GM11168 (cell line): Measurements from ENCODE around the gene GALNT12.

ENCODE experiments used
- in situ Hi-C: fragments of 300-500 bp; cut with MboI; formaldehyde crosslinking; loops from one replicate; pipeline ENCODE4 v1.12.0; 2022; ENCODE audit warnings: low sequenced_read_pairs; ENCODE audit not compliant: unreplicated experiment

GALNT12 gene

DNA sequence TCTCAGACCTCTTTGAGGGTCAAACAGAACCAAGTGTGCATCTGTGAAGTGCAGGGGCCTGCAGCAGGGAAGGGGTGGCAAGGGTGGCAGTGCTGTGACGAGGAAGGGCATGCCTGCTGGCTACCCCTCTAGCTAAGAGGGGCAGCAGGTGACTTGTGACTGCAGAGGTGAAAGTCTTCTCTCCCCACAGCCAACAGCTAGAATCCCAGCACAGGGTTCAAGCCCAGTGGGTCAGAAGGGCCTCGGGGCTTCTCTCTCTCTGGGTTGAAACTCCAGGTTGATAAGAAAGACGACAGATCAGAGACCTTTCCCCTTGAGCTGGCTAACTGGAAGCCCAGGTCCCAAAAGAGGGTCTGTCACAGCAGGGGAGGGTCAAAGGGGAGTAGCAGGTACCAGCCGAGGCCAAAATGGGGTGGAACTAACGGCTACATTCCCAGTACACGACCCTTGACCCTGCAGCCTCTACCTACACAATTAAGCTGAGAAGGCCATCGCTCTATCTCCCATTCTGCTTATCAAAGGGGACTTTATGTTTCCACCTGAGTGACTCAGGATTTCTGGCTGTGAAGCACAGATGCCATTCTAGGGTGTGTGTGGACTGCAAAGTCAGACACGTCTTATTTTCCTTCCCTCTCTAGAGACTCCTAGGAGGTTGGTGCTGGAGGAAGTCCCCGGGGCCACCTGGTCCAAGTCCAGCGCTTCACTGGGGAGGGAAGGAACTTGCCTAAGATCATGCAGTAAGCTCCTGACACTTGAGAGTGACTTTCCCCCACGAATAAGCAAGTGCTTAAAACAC, 25.7 kb upstream of the GALNT12 start:
- in situ Hi-C loops = no loop called here

DNA sequence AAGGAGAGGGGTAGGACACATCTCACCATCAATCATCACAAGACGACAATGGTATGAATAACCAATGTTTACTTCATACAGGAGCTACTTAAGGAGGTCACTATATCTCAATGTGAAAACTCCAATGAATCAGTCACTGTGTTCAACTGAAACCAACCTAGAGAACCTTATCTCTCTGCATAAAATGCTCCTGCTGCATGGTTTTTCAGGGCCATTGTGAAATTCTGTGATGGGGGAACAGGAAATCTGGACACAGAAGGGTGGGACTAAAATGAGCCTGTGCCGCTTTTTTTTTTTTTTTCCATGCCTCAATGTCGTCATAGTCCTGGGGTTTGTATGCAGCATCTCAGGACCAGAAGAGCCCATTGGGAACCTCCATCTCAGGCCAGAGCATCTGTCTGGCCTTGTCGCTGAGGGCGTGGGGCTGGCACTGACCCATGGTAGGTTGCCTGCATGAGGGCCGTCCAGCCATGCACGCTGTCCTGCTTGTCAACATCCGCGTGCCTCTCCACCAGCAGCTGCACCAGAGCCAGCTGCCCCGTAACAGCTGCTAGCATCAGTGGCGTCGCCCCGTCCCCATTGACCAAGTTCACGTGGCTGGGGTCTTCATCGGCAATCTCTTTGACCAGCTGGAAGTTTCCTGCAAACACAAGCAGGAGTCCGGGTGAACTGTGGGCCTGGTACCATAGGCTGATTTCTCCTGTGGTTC, 23.8 kb upstream of the GALNT12 start:
- in situ Hi-C loops = no loop called here

DNA sequence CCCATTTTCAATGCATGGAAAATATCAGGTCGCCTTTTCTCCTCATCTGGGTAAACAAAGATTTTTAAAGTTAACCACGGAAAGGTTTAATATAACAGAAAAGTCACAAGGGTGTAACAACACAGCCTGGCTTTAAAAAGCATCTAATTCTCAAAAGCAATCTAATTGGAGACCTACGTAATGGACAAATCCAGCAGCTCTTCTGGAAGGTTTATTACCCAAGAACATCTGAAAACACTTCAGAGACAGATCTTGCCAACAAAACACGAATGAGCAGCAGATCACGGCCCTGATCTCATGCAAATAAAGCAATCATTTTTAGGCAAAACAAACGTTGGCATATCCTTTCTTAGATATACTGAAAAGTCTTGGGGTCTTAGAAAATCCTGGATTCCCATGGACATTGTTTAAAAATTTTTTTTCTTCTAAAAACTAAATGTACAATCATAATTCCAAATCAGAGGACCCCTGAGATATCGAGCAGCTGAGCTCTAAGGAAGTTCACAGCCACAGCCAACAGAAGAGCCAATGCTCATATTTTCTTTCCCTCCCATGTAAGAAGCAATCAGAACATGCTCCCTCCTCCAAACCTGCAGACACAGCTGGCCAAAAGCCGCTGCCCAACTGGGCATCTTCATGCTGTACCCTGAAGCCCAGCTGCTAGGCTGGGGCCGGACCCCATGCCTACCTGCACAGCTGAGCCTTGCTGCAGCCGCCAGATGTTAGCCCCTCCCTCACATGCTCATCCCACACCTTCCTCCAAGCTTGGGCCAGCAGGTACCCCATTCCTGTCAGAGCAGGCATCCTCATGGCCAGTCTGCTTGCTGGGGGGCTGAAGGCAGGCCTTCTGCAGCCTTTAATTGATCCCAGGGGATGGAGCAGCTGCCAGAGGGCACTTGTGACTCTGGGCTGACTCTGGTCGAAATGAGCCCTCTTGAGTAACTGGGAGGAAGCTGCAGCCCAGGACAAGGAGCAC, 22.4 kb upstream of the GALNT12 start:
- in situ Hi-C loops = no loop called here

GRCh38 chr9:98786750-98787510, 20.5 kb upstream of the GALNT12 start:
- in situ Hi-C loops = no loop called here

DNA sequence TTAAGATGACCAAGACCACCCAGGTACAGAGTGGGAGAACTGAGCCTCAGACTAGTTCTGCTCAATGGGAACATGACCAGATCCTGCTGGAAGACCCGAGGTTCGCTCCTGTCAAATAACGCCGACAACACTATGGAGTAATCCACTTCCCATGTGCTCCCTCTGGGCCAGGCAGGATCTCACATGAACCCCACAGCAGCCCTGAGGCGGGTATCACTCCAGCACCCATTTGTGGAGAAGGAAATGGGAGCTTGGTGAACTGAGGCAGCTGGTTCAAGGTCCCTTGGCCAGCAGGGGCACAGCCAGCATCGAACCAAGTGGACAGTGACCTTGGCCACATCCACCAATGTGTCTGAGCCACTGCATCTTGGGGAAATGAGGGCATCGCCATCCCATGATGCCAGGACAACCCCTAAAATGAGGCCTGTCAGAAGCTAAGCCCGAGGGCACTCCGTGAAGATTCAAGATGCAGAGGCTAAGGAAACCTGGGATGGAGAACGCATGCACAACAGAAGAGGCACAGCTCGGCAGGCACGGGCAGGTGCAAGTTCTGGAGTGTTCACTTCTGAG, 19.6 kb upstream of the GALNT12 start:
- in situ Hi-C loops = no loop called here

- in situ Hi-C loops = no loop called here
Measured at GRCh38 chr9:98789483-98790133, 17.9 kb upstream of the GALNT12 start.

DNA sequence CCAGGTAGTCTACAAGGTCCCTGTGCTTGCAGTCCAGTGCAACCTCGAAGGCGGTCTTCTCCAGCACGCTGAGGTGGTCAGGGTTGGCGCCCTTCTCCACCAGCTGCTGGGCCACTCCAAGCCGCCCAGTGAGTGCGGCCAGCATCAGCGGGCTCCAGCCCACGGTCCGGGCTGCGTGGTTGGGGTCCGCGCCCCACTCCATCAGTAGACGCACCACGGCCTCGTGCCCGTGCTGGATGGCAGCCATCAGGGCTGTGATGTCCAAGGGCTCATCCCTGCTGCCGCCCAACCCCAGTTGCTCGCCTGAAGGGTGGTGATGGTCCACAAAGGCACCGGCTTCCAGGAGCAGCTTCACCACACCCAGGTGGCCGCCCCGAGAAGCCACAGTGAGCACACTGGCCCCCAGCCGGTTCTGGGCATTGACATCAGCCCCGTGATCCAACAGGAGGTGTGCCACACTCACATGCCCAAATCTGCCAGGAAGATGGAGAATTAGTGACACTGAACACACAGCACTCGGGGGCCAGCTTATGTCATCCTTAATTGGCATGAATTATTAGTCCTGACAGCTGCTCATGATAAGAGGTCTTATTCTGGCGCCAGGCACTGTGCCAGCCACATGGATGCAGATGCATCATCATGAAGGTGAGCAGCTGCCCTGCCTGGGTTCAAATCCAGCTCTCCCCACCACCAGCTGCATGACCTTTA, 17.2 kb upstream of the GALNT12 start:
- in situ Hi-C loops = no loop called here

GRCh38 chr9:98790842-98791607, 16.4 kb upstream of the GALNT12 start:
- in situ Hi-C loops = no loop called here

DNA sequence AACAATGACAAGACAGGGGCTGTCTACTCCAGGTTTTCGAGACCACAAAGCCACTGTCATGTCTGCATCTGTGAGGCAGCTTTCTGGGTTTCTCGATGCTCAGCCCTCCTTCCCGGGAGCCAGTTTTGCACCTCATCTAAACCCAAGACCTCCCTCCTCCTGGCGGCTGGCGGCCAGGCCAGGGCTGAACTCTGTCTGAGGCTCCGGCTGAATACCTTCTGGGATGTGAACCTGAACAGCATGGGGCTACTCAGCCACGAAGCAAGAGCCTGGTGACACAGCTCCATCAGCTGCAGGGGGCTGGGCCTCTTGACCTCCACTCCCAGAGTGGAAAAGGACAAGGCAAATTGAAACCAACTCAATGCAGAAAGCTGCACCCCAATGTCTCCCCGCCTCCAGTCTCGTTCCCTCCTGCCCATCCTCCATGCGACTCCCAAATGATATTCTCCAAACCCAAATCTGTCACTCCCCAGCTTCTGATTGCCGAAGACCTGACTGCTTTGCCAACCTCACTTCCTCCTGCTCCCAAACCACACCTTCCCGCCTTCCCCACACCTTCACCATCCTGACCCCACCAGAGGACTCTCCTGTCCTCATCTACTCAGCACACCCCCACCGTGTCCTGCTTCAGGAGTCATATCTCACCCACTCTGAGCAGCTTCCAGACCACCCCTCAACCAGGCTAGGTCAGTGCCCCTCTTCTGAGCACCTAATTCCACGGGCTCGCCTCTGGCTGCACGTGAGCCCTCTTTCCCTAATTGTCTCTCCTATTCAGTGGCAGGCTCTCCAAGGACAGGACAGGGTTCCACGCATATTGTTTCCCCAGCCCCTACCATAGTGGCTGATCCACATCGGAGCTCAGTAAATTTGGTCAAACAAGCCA, 15.6 kb upstream of the GALNT12 start:
- in situ Hi-C loops = no loop called here

GRCh38 chr9:98793031-98793430, 14.4 kb upstream of the GALNT12 start:
- in situ Hi-C loops = no loop called here

DNA sequence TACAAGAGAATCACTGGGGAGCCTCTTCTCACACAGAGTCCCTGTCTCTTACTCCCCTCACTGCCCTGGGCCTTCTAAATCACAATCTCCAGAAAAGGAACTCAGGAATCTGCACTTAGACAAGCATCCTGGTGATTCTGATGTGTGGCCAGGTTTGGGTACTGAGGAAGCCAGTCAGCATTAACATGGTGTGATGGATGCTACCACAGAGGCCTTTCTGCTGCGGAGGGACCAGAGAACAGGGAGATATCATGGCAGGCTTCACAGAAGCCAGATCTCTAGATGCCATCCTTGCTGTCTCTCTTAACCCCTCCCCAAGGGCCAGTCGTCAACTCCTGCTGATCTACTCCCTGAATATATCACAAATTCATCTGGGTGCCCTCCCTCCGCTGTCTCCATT, 12.7 kb upstream of the GALNT12 start:
- in situ Hi-C loops = no loop called here

DNA sequence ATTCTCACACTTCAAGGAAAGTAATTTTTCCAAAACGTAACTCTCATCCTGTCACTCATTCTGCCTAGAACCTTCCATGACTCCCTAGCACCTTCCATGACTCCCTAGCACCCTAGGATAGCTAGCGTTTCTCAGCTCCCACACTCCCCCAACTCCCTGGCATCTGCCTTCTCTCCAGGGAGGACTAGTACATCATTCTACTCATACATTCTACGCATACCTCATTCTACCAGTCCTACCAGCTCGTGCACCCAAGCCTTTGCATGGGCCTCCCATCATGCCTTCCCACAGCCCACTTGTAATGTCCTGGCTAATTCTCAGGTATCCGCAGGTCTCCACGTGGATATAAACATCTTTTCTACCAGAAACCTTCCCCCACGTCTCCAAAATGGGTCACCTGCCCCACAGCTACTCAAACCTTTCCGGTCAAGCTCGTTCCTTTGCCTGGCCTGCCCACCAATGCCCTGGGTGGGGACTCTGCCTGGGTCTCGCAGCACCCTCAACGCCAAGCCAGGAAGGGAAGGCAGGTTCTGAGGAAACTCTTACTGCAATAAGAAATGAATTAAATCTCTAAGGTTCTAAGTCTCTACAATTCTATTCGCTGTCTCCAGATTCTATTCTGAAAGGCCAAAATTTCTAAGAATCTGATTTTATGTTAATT, 12.0 kb upstream of the GALNT12 start:
- in situ Hi-C loops = no loop called here

- in situ Hi-C loops = no loop called here
Measured at GRCh38 chr9:98795970-98796363, 11.5 kb upstream of the GALNT12 start.

- in situ Hi-C loops = no loop called here
Measured at GRCh38 chr9:98796364-98797101, 10.9 kb upstream of the GALNT12 start, which contains the start of gene ANKS6. ANKS6 (minus strand) TSS chr9:98796555; CDS start chr9:98796491, 64 bp downstream.

GRCh38 chr9:98797491-98797890, 10.0 kb upstream of the GALNT12 start:
- in situ Hi-C loops = no loop called here

DNA sequence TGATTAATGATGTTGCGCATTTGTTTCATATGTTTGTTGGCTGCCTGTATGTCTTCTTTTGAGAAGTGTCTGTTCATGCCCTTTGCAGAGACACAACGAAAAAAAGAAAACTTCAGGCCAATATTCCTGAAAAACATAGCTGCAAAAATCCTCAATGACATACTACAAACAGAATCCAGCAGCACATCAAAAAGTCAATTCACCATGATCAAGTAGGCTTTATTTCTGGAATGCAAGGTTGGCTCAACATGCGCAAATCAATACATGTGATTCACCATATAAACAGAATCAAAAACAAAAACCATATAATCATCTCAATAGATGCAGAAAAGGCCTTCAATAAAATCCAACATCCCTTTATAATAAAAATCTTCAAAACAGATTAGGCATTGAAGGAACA, 9.2 kb upstream of the GALNT12 start:
- in situ Hi-C loops = no loop called here
